ES-I3 (cell line): ENCODE measurements around the gene VASN.

Source experiments
- H3K36me3 ChIP-seq: 2 replicates; pipeline ENCODE4 v1.6.1; 2013; ENCODE audit warnings: mild to moderate bottlenecking, low read length, control low read depth, moderate library complexity; ENCODE audit not compliant: insufficient read depth
- H3K4me1 ChIP-seq: 2 replicates; pipeline ENCODE4 v1.6.1; 2013; ENCODE audit warnings: mild to moderate bottlenecking, control low read depth, low read length; ENCODE audit not compliant: insufficient read depth
- H3K9ac ChIP-seq: 2 replicates; pipeline ENCODE4 v1.6.1; 2013; ENCODE audit warnings: low read depth, mild to moderate bottlenecking, low read length, moderate library complexity
- H3K9me3 ChIP-seq: 2 replicates; pipeline ENCODE4 v1.6.1; 2013; ENCODE audit warnings: mild to moderate bottlenecking, low read length, moderate library complexity; ENCODE audit not compliant: control insufficient read depth, insufficient read depth

The VASN gene

DNA sequence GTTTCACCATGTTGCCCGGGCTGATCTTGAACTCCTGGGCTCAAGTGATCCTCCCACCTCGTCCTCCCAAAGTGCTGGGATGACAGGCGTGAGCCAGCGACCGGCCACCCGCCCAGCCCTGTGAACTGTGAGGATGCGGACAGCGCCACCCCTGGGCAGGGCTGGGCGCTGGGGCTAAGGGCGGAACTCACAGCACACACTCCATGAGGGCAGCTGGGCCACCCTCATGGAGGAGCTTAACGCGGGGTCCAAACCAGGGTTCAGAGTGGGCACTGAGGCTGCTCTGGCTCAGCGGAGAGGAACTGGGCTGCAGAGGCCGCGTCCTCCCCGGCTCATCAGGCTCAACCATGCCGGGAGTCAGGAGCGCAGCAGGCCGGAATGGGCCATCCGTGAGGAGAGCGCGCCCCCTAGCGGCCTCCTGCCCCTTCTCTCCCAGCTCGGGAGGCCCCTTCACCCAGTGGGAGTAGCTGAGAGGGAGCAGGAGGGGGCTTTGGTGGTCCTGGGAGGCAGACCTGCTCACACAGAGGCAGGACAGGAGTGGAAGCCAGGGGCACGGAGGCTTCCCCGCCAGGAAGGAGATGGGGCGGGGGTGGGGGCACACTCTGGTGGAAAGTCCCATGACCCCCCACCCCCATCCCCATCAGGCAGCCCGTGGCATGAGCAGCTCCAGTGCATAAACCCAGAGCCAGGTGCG is 30.9 kb downstream of the VASN start:
- Histone ChIP-seq H3K4me1 (no peaks in the 10 kb centered on the region), H3K9ac (no peak overlapping the region), H3K36me3 (0 out of 2 replicates have a peak, but pooled peaks cover 2% of the 10 kb centered on the region), H3K9me3 (no peaks in the 10 kb centered on the region)

DNA sequence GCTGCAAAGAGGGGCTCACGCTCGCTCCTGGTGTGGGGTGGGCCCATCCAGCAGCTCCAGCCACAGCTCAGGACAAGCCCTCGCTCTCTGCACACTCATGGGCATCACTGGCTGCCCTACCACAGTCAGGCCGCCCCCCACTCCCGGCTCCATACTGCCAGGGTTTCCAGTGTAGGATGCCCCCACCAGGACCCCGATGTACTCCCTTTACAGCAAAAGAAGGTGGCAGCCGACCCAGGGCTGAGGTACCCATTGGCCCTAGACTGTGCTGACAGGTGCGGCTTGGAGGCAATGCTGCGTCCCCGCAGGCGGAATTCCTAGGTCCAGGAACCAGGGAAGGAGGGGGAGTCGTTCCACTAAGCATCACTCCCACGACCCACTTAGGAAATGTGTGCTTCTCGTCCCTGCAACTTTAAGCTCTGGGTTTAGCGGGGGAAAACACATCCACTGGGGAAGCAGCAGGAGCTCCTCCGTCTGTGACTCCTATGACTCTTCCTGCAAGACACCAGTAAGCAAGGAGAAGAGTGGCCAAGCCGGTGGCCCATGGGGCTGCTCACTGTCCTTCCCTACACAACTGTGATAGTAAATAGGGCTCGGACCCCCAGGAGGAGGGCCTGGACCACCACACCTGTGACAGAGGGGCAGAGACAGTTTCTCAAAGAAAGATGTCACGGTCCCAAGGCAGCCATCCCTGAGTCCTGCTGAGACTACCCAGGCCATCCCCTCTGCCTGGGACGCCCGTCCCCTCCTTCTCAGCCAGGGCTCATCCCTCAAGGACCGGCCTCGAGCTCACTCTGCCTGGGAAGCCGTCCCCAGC is 31.7 kb downstream of the VASN start:
- H3K36me3 ChIP-seq = 0 out of 2 replicates have a peak, but pooled peaks cover 2% of the 10 kb centered on the region
- no peaks in the 10 kb centered on the region for H3K9me3 ChIP-seq
- H3K4me1 ChIP-seq = no peaks in the 10 kb centered on the region
- H3K9ac ChIP-seq = no peak overlapping the region

GRCh38 chr16:4404247-4404966 is 32.8 kb downstream of the VASN start:
- no peaks in the 10 kb centered on the region for H3K9me3 ChIP-seq
- 0 out of 2 replicates have a peak, but pooled peaks cover 2% of the 10 kb centered on the region for H3K36me3 ChIP-seq
- H3K4me1 ChIP-seq = no peaks in the 10 kb centered on the region
- no peak overlapping the region for H3K9ac ChIP-seq

DNA sequence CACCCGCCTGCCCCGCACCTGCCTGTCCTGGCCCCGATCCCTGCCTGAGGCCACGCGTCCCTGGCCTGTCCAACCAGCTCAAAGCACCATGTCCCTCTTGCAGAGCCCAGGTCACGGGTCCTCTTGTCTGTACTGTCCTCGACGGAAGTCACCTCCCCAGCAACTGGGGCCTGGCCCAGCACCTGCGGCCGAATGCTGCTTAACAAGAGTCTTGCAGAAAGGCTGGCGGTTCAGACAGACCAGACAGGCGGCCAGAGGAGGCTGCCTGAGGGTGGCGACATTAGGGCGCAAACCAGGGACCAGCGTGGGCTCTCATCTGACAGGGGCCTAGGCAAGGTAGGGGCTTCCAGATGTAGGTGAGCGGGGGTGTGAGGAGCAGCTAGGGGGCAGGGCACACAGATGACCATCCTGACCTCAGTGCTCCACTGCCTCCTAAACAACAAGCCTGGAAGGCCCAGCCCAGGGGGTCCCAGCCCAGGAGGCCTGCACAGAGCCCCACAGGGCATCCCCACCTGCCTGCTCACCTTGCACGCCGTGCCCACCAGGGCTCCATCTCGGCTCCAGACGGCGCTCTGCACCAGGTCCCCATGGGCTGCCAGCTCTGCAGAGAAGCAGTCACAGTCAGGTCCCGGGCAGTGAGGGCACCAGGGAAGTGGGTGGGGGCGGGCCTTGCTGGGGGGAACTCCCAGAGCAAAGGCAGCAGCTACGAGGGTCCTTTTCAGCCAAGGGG is 33.5 kb downstream of the VASN start:
- Histone ChIP-seq H3K36me3 (0 out of 2 replicates have a peak, but pooled peaks cover 2% of the 10 kb centered on the region), H3K9me3 (no peaks in the 10 kb centered on the region), H3K4me1 (no peaks in the 10 kb centered on the region), H3K9ac (no peak overlapping the region)

DNA sequence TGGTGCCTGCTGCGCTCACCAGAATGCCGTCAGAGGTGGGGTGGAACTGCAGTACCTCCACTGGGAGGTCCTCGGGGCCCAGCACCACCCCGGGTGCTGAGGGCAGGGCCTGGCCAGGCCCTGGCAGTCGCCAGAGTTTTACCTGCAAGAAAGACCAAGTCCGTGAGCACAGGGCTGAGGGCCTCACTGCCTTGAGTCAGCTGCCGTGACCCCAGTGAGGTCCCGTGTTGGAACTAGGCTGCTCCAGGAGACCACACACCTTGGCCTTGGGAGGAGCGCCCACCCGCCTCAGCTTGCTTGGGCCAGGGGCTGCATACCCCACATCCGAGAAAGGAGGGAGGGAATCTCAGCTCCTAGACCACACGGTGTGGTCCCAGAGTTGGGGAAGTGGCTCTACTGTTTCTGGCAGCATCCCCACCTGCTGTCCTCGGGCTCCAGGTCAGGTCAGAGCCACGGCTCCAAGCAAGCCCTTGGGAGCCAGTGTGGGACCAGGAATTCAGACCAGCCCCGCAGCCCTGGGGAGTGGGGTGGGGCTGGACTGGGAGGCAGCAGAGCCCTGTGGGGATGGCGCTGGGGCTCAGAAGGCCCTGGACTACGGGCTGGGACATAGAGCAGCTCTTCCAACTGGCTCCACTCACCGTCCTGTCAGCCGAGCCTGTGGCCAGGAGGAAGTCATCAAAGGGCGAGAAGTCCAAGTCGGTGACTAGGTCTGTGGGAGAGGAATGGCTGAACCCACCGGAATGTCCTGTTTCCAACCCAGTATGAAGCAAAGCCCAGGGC is 36.1 kb downstream of the VASN start:
- Histone ChIP-seq H3K4me1 (no peaks in the 10 kb centered on the region), H3K9ac (no peak overlapping the region), H3K9me3 (no peaks in the 10 kb centered on the region), H3K36me3 (no peaks in the 10 kb centered on the region)

DNA sequence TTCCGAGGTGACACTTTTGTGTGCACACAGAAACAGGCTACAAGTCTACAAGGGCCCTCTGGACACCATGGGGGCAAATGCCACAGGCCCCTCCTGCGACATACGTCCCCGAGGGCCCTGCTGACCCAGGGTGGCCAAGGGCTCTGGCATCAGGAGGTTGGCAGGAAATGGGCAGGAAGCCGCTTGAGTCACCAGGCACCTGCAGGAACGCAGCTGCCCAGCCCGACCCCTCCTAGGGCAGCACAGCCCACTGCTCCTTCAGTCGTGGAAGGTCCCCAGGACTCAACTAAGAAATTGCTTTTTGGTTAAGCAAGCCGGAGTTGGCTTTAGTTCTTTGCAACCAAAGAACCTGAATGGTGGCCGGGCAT is 36.7 kb downstream of the VASN start:
- H3K36me3 ChIP-seq = no peaks in the 10 kb centered on the region
- no peak overlapping the region for H3K9ac ChIP-seq
- no peaks in the 10 kb centered on the region for H3K4me1 ChIP-seq
- no peaks in the 10 kb centered on the region for H3K9me3 ChIP-seq

- Histone ChIP-seq H3K9ac (no peak overlapping the region), H3K36me3 (no peaks in the 10 kb centered on the region), H3K4me1 (no peaks in the 10 kb centered on the region), H3K9me3 (no peaks in the 10 kb centered on the region)
Measured at GRCh38 chr16:4409081-4409932, 37.7 kb downstream of the VASN start.

- no peaks in the 10 kb centered on the region for H3K9me3 ChIP-seq
- no peaks in the 10 kb centered on the region for H3K36me3 ChIP-seq
- no peak overlapping the region for H3K9ac ChIP-seq
- H3K4me1 ChIP-seq = peaks cover 6% of the 10 kb centered on the region; the same call in 1 of the 2 replicates
Measured at GRCh38 chr16:4410335-4411075, 38.9 kb downstream of the VASN start.

GRCh38 chr16:4411684-4412083 is 40.0 kb downstream of the VASN start:
- Histone ChIP-seq H3K9ac (no peak overlapping the region), H3K36me3 (no peaks in the 10 kb centered on the region), H3K4me1 (peaks cover 7% of the 10 kb centered on the region; the same call in 1 of the 2 replicates), H3K9me3 (no peaks in the 10 kb centered on the region)

GRCh38 chr16:4412159-4412558 is 40.5 kb downstream of the VASN start:
- Histone ChIP-seq H3K9me3 (no peaks in the 10 kb centered on the region), H3K36me3 (no peaks in the 10 kb centered on the region), H3K9ac (no peak overlapping the region), H3K4me1 (peaks cover 7% of the 10 kb centered on the region; the same call in 1 of the 2 replicates)

DNA sequence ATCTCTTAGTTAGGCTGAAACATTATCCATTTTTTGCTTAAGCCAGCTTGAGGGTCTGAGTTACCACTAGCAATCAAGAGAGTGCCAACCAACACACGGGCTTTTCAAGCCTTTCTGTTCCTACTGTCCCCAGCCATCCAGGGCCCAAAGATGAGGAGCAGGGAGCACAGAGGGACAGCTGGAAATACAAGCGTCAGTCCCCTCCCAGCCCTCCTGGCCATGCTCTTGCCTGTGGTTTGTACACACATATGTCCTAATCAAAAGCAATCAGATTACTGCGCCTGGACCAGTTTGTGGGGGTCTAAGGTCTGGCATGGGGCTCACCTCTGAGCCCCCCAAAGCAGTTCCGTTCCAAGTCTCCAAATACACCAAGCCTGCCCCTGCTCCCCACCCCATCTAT is 41.2 kb downstream of the VASN start:
- Histone ChIP-seq H3K4me1 (peaks cover 7% of the 10 kb centered on the region; the same call in 1 of the 2 replicates), H3K9ac (no peak overlapping the region), H3K9me3 (no peaks in the 10 kb centered on the region), H3K36me3 (no peaks in the 10 kb centered on the region)

GRCh38 chr16:4414187-4414917 is 42.7 kb downstream of the VASN start:
- Histone ChIP-seq H3K9ac (no peak overlapping the region), H3K9me3 (no peaks in the 10 kb centered on the region), H3K36me3 (no peaks in the 10 kb centered on the region), H3K4me1 (peaks cover 7% of the 10 kb centered on the region; the same call in 1 of the 2 replicates)
